IPS-20b (cell line): ENCODE data around the gene EXD2.
"Not testable (repeated sequence)": the region's sequence is repeated elsewhere in the genome, so short reads cannot be mapped to it uniquely, and the experiment has no call there.

Source experiments
- H3K27ac ChIP-seq: one replicate; pipeline ENCODE4 v1.5.1; 2013; ENCODE audit warnings: low read length
- H3K27me3 ChIP-seq: 2 replicates; pipeline ENCODE4 v1.6.1; 2013; ENCODE audit warnings: mild to moderate bottlenecking, low read length, inconsistent platforms; ENCODE audit not compliant: insufficient read depth
- H3K36me3 ChIP-seq: 2 replicates; pipeline ENCODE4 v1.6.1; 2013; ENCODE audit warnings: low read depth, mild to moderate bottlenecking, inconsistent platforms, low read length, moderate library complexity; ENCODE audit not compliant: insufficient read depth
- H3K4me1 ChIP-seq: 2 replicates; pipeline ENCODE4 v1.6.1; 2013; ENCODE audit warnings: mild to moderate bottlenecking, control low read depth, inconsistent platforms, low read length, moderate library complexity; ENCODE audit not compliant: insufficient read depth
- H3K4me3 ChIP-seq: 2 replicates; pipeline ENCODE4 v1.5.1; 2013; ENCODE audit warnings: mild to moderate bottlenecking, low read length, inconsistent platforms
- H3K9ac ChIP-seq: 2 replicates; pipeline ENCODE4 v1.6.1; 2013; ENCODE audit warnings: low read depth, mild to moderate bottlenecking, inconsistent platforms, low read length, moderate library complexity
- H3K9me3 ChIP-seq: 2 replicates; pipeline ENCODE4 v1.6.1; 2013; ENCODE audit warnings: mild to moderate bottlenecking, low read depth, low read length, inconsistent platforms; ENCODE audit not compliant: insufficient read depth

EXD2 gene

GRCh38 chr14:69199786-69200185 lies 8.5 kb downstream of the EXD2 start:
- H3K36me3 ChIP-seq, result no peaks in the 10 kb centered on the region
- H3K9me3 ChIP-seq, result no peaks in the 10 kb centered on the region
- no peaks in the 10 kb centered on the region for H3K4me1 ChIP-seq
- H3K27me3 ChIP-seq, result no peaks in the 10 kb centered on the region
- no peak overlapping the region for H3K27ac ChIP-seq
- H3K4me3 ChIP-seq, result no peak overlapping the region
- H3K9ac ChIP-seq, result no peak overlapping the region

GRCh38 chr14:69204753-69205152 lies 13.5 kb downstream of the EXD2 start:
- H3K36me3 ChIP-seq, result peaks cover 4% of the 10 kb centered on the region; the same call in 1 of the 2 replicates
- H3K9me3 ChIP-seq, result no peaks in the 10 kb centered on the region
- H3K9ac ChIP-seq, result no peak overlapping the region
- H3K4me1 ChIP-seq, result no peaks in the 10 kb centered on the region
- no peaks in the 10 kb centered on the region for H3K27me3 ChIP-seq
- no peak overlapping the region for H3K4me3 ChIP-seq
- no peak overlapping the region for H3K27ac ChIP-seq

- H3K9me3 ChIP-seq, result no peaks in the 10 kb centered on the region
- no peak overlapping the region for H3K27ac ChIP-seq
- peaks cover 12% of the 10 kb centered on the region; the same call in 1 of the 2 replicates for H3K36me3 ChIP-seq
- H3K4me3 ChIP-seq, result no peak overlapping the region
- H3K9ac ChIP-seq, result no peak overlapping the region
- H3K27me3 ChIP-seq, result no peaks in the 10 kb centered on the region
- no peaks in the 10 kb centered on the region for H3K4me1 ChIP-seq
Measured at GRCh38 chr14:69207435-69208041, 16.2 kb downstream of the EXD2 start.

GRCh38 chr14:69208666-69209065 lies 17.4 kb downstream of the EXD2 start:
- H3K4me3 ChIP-seq, result no peak overlapping the region
- H3K4me1 ChIP-seq, result no peaks in the 10 kb centered on the region
- no peaks in the 10 kb centered on the region for H3K9me3 ChIP-seq

GRCh38 chr14:69214393-69214792 lies 23.1 kb downstream of the EXD2 start:
- Histone ChIP-seq H3K9ac (no peak overlapping the region), H3K9me3 (no peaks in the 10 kb centered on the region), H3K27ac (no peak overlapping the region), H3K27me3 (no peaks in the 10 kb centered on the region), H3K36me3 (peaks cover 16% of the 10 kb centered on the region; the same call in 1 of the 2 replicates), H3K4me1 (no peaks in the 10 kb centered on the region), H3K4me3 (no peak overlapping the region)

More at GRCh38 chr14:69208666-69209065, 17.4 kb downstream of the EXD2 start:
- Histone ChIP-seq H3K27ac (no peak overlapping the region), H3K36me3 (peaks cover 12% of the 10 kb centered on the region; the same call in 1 of the 2 replicates), H3K27me3 (no peaks in the 10 kb centered on the region), H3K9ac (no peak overlapping the region)

GRCh38 chr14:69217663-69218062 lies 26.4 kb downstream of the EXD2 start:
- H3K4me3 ChIP-seq, H3K4me1 ChIP-seq, H3K9me3 ChIP-seq, H3K36me3 ChIP-seq, H3K27ac ChIP-seq, H3K27me3 ChIP-seq, H3K9ac ChIP-seq: not testable (repeated sequence)

GRCh38 chr14:69224946-69225345 lies 33.6 kb downstream of the EXD2 start:
- no peak overlapping the region for H3K9ac ChIP-seq
- H3K4me1 ChIP-seq, result peaks cover 12% of the 10 kb centered on the region
- no peak overlapping the region for H3K4me3 ChIP-seq
- H3K36me3 ChIP-seq, result peaks cover 15% of the 10 kb centered on the region
- no peak overlapping the region for H3K27ac ChIP-seq
- H3K27me3 ChIP-seq, result no peaks in the 10 kb centered on the region
- no peaks in the 10 kb centered on the region for H3K9me3 ChIP-seq

- H3K9ac ChIP-seq, result no peak overlapping the region
- H3K9me3 ChIP-seq, result no peaks in the 10 kb centered on the region
- H3K4me3 ChIP-seq, result no peak overlapping the region
- peaks cover 24% of the 10 kb centered on the region for H3K36me3 ChIP-seq
- H3K4me1 ChIP-seq, result peaks cover 12% of the 10 kb centered on the region
- no peak overlapping the region for H3K27ac ChIP-seq
- no peaks in the 10 kb centered on the region for H3K27me3 ChIP-seq
Measured at GRCh38 chr14:69226178-69226577, 34.9 kb downstream of the EXD2 start.

GRCh38 chr14:69226736-69227135 lies 35.4 kb downstream of the EXD2 start:
- H3K4me1 ChIP-seq, result peaks cover 12% of the 10 kb centered on the region
- no peak overlapping the region for H3K4me3 ChIP-seq
- H3K27me3 ChIP-seq, result no peaks in the 10 kb centered on the region
- H3K9me3 ChIP-seq, result no peaks in the 10 kb centered on the region
- no peak overlapping the region for H3K27ac ChIP-seq
- no peak overlapping the region for H3K9ac ChIP-seq
- peaks cover 28% of the 10 kb centered on the region for H3K36me3 ChIP-seq

- Histone ChIP-seq H3K4me3 (no peak overlapping the region), H3K9ac (no peak overlapping the region), H3K9me3 (no peaks in the 10 kb centered on the region), H3K36me3 (peaks cover 59% of the 10 kb centered on the region), H3K27me3 (no peaks in the 10 kb centered on the region), H3K27ac (no peak overlapping the region), H3K4me1 (no peaks in the 10 kb centered on the region)
Measured at GRCh38 chr14:69231486-69231885, 40.2 kb downstream of the EXD2 start.

- Histone ChIP-seq H3K27me3 (no peaks in the 10 kb centered on the region), H3K4me3 (no peak overlapping the region), H3K36me3 (peaks cover 68% of the 10 kb centered on the region), H3K27ac (no peak overlapping the region), H3K4me1 (no peaks in the 10 kb centered on the region), H3K9me3 (no peaks in the 10 kb centered on the region), H3K9ac (no peak overlapping the region)
Measured at GRCh38 chr14:69232388-69232787, 41.1 kb downstream of the EXD2 start.

- no peak overlapping the region for H3K4me3 ChIP-seq
- H3K36me3 ChIP-seq, result peaks cover 72% of the 10 kb centered on the region
- no peaks in the 10 kb centered on the region for H3K9me3 ChIP-seq
- no peak overlapping the region for H3K27ac ChIP-seq
- H3K27me3 ChIP-seq, result no peaks in the 10 kb centered on the region
- peaks cover 3% of the 10 kb centered on the region; the same call in 1 of the 2 replicates for H3K4me1 ChIP-seq
- H3K9ac ChIP-seq, result no peak overlapping the region
Measured at GRCh38 chr14:69234106-69234505, 42.8 kb downstream of the EXD2 start.
